ENCODE results near the gene ARHGAP9.

DNA sequence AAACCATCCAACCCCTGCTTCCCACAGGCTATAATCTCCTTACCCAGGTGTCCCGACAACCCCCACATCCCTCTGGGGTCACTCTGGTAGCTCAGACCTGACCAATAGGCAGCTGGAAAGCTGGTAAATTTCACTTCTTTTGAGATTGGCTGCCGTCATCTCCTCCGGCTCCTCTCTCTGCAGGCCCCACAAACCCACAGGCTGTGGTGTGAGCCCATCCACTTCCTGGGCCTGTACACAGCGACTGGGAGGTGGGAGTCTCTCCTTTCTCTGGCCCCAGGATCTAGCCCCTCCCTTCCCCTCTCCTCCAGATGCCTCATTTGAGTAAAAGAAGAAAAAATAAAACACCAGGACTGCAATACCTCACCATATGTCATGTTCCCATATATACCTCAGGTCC is 44.4 kb downstream of the ARHGAP9 start:
- no peak for TF ChIP-seq CTCF (IDR thresholded peaks at IDR 0.05)
- no peak for TF ChIP-seq POLR2A (IDR thresholded peaks at IDR 0.05)
- no peak for TF ChIP-seq POLR2AphosphoS5 (IDR thresholded peaks at IDR 0.05)
- no peak for TF ChIP-seq EP300 (IDR thresholded peaks at IDR 0.05)
